H1 (cell line): ENCODE results near the gene EXOSC6. TPM values are rescaled to one million over a fixed set of nuclear protein-coding genes. Genes with fewer than 3 reads are reported as not detected.

Source experiments
- EGR1 ChIP-seq: IDR thresholded peaks from 2 replicates; pipeline ENCODE4 v1.6.1; 2011; ENCODE audit warnings: low read depth, low read length, borderline replicate concordance
- HDAC6 ChIP-seq: IDR thresholded peaks from one replicate; pipeline ENCODE4 v1.7.1; 2012; ENCODE audit warnings: low read depth, mild to moderate bottlenecking, inconsistent platforms, low read length, moderate library complexity
- RFX5 ChIP-seq: IDR thresholded peaks from 2 replicates; pipeline ENCODE4 v1.6.1; 2011; ENCODE audit warnings: low read depth, low read length, improper control_type of control experiment, borderline replicate concordance
- SRF ChIP-seq: IDR thresholded peaks from 2 replicates; pipeline ENCODE4 v1.6.1; 2011; ENCODE audit warnings: mild to moderate bottlenecking, low read depth, low read length, moderate library complexity
- TEAD4 ChIP-seq: IDR thresholded peaks from 2 replicates; pipeline ENCODE4 v1.6.1; 2012; ENCODE audit warnings: low read depth, low read length, inconsistent platforms, mixed read lengths
- polyA plus RNA-seq, 7 experiments: library from polyadenylated mRNA; depleted of rRNA in 3 of 7; stranded (reverse) in 5 of 7; unstranded in 2 of 7; fragments of >200 nt in 5 of 7; fragments of 200-250 nt in 2 of 7; gene quantifications; 1 replicate in 5 of 7; 2 replicates in 1 of 7; 4 replicates in 1 of 7; pipeline versions ENCODE4 v1.2.1 to v1.2.3, GENCODE V29; 2011 to 2013; ENCODE audit warnings: missing spikeins in 2 of 7, mixed read lengths in 2 of 7
- total RNA-seq: library from RNA; stranded (reverse); fragmentation: NEBNext Ultra II Directional; extraction: Animal tissue kit (Norgen Biotek cat#: 25700); gene quantifications from 2 replicates; pipeline ENCODE4 v1.2.1, GENCODE V29; 2021
- TF ChIP-seq, protein P1 (sequence below): fragments of 300-600 bp; sonication (generic); IDR thresholded peaks from 2 replicates; pipeline ENCODE4 v1.7.1; 2012; ENCODE audit warnings: low read length, moderate library complexity, mild to moderate bottlenecking, inconsistent platforms; ENCODE audit not compliant: insufficient replicate concordance
- TF ChIP-seq, protein P2 (sequence below): IDR thresholded peaks from 2 replicates; pipeline ENCODE4 v1.6.1; 2011; ENCODE audit warnings: low read length, improper control_type of control experiment
- TF ChIP-seq, protein P3 (sequence below): IDR thresholded peaks from 2 replicates; pipeline ENCODE4 v1.6.1; 2011; ENCODE audit warnings: low read depth, mild to moderate bottlenecking, low read length; ENCODE audit not compliant: insufficient read depth

Gene EXOSC6
- total and polyA plus RNA-seq, 2 of the 8 experiments (the other 6 are each of a cell fraction or from before 2014, with no cell fraction given): 9.7 to 22.5 TPM

DNA sequence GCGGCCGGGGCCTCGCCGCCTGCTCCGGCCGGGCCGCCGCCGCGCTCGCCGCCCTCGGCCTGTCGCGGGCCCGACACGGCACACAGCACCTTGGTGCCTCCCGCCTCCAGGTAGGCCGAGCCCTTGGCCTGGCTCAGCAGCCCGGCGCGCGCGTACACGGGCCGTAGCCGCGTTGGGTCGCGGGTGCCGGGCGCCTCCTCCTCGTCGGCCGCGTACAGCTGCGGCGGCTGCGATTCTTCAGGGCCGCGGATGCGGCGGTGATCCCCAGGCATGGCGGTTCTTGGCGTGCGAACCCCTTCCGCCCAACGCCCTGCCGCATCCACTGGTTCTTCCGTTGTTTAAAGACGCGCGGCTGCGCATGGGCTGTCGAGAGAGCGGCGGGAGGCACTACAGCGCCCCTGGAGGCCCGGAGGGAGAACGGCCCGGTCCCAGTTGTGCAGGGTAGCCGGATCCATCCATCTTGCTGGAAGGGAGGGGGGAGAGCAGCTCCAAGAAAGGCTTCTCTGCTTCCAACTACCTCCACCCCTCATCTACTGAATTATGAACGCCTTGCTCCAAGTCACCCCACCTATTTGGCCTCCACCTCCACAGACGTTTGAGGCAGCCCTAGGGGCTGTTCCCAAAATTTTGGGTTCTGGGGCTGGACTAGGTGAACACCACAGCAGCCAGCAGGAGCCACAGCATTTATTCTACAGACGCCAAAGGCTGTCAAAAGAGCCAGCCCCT is at the start of gene EXOSC6 (continued):
- TF ChIP-seq, protein P1, sequence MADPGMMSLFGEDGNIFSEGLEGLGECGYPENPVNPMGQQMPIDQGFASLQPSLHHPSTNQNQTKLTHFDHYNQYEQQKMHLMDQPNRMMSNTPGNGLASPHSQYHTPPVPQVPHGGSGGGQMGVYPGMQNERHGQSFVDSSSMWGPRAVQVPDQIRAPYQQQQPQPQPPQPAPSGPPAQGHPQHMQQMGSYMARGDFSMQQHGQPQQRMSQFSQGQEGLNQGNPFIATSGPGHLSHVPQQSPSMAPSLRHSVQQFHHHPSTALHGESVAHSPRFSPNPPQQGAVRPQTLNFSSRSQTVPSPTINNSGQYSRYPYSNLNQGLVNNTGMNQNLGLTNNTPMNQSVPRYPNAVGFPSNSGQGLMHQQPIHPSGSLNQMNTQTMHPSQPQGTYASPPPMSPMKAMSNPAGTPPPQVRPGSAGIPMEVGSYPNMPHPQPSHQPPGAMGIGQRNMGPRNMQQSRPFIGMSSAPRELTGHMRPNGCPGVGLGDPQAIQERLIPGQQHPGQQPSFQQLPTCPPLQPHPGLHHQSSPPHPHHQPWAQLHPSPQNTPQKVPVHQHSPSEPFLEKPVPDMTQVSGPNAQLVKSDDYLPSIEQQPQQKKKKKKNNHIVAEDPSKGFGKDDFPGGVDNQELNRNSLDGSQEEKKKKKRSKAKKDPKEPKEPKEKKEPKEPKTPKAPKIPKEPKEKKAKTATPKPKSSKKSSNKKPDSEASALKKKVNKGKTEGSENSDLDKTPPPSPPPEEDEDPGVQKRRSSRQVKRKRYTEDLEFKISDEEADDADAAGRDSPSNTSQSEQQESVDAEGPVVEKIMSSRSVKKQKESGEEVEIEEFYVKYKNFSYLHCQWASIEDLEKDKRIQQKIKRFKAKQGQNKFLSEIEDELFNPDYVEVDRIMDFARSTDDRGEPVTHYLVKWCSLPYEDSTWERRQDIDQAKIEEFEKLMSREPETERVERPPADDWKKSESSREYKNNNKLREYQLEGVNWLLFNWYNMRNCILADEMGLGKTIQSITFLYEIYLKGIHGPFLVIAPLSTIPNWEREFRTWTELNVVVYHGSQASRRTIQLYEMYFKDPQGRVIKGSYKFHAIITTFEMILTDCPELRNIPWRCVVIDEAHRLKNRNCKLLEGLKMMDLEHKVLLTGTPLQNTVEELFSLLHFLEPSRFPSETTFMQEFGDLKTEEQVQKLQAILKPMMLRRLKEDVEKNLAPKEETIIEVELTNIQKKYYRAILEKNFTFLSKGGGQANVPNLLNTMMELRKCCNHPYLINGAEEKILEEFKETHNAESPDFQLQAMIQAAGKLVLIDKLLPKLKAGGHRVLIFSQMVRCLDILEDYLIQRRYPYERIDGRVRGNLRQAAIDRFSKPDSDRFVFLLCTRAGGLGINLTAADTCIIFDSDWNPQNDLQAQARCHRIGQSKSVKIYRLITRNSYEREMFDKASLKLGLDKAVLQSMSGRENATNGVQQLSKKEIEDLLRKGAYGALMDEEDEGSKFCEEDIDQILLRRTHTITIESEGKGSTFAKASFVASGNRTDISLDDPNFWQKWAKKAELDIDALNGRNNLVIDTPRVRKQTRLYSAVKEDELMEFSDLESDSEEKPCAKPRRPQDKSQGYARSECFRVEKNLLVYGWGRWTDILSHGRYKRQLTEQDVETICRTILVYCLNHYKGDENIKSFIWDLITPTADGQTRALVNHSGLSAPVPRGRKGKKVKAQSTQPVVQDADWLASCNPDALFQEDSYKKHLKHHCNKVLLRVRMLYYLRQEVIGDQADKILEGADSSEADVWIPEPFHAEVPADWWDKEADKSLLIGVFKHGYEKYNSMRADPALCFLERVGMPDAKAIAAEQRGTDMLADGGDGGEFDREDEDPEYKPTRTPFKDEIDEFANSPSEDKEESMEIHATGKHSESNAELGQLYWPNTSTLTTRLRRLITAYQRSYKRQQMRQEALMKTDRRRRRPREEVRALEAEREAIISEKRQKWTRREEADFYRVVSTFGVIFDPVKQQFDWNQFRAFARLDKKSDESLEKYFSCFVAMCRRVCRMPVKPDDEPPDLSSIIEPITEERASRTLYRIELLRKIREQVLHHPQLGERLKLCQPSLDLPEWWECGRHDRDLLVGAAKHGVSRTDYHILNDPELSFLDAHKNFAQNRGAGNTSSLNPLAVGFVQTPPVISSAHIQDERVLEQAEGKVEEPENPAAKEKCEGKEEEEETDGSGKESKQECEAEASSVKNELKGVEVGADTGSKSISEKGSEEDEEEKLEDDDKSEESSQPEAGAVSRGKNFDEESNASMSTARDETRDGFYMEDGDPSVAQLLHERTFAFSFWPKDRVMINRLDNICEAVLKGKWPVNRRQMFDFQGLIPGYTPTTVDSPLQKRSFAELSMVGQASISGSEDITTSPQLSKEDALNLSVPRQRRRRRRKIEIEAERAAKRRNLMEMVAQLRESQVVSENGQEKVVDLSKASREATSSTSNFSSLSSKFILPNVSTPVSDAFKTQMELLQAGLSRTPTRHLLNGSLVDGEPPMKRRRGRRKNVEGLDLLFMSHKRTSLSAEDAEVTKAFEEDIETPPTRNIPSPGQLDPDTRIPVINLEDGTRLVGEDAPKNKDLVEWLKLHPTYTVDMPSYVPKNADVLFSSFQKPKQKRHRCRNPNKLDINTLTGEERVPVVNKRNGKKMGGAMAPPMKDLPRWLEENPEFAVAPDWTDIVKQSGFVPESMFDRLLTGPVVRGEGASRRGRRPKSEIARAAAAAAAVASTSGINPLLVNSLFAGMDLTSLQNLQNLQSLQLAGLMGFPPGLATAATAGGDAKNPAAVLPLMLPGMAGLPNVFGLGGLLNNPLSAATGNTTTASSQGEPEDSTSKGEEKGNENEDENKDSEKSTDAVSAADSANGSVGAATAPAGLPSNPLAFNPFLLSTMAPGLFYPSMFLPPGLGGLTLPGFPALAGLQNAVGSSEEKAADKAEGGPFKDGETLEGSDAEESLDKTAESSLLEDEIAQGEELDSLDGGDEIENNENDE: no peak
- no peak for TF ChIP-seq SRF
- TF ChIP-seq HDAC6: no peak
- TF ChIP-seq EGR1: peak; percentile 57; the same call in 1 of the 2 replicates
- TF ChIP-seq, protein P2, sequence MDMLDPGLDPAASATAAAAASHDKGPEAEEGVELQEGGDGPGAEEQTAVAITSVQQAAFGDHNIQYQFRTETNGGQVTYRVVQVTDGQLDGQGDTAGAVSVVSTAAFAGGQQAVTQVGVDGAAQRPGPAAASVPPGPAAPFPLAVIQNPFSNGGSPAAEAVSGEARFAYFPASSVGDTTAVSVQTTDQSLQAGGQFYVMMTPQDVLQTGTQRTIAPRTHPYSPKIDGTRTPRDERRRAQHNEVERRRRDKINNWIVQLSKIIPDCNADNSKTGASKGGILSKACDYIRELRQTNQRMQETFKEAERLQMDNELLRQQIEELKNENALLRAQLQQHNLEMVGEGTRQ: peak; percentile 39; the same call in 1 of the 2 replicates
- no peak for TF ChIP-seq RFX5
- TF ChIP-seq, protein P3, sequence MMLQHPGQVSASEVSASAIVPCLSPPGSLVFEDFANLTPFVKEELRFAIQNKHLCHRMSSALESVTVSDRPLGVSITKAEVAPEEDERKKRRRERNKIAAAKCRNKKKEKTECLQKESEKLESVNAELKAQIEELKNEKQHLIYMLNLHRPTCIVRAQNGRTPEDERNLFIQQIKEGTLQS: no peak
- TF ChIP-seq TEAD4: no peak
